Stimulated activated CD8-positive, alpha-beta memory T cell treated with anti-CD3 and anti-CD28 coated beads, Interleukin-15, amount 100 ng/mL, for 4 hours (primary cell): ENCODE measurements around the gene STYK1.
"Not testable (repeated sequence)": the region's sequence is repeated elsewhere in the genome, so short reads cannot be mapped to it uniquely, and the experiment has no call there.

Experiments used
- DNase-seq, 2 donors: peaks; one replicate each; pipeline ENCODE4 v3.0.0-alpha.2; 2020; ENCODE audit warnings: low read depth in 2 of 2

STYK1 gene

GRCh38 chr12:10689146-10689545 is 15.3 kb upstream of the STYK1 start:
- no peak for DNase-seq

GRCh38 chr12:10688042-10688441 is 14.2 kb upstream of the STYK1 start:
- DNase-seq = no peak

- no peak for DNase-seq
Measured at GRCh38 chr12:10672231-10672868, 1.5 kb downstream of the STYK1 start.

GRCh38 chr12:10669533-10669932 is 4.3 kb downstream of the STYK1 start:
- DNase-seq = no peak

- DNase-seq = no peak
Measured at GRCh38 chr12:10668526-10668925, 5.3 kb downstream of the STYK1 start.

GRCh38 chr12:10667581-10667980 is 6.3 kb downstream of the STYK1 start:
- DNase-seq = no peak

GRCh38 chr12:10664499-10664898 is 9.4 kb downstream of the STYK1 start:
- DNase-seq = no peak

- DNase-seq = no peak
Measured at GRCh38 chr12:10663869-10664268, 10.0 kb downstream of the STYK1 start.

GRCh38 chr12:10661338-10661737 is 12.5 kb downstream of the STYK1 start:
- no peak for DNase-seq

- no peak for DNase-seq
Measured at GRCh38 chr12:10654003-10654402, 19.8 kb downstream of the STYK1 start.

- DNase-seq = no peak
Measured at GRCh38 chr12:10652192-10652591, 21.7 kb downstream of the STYK1 start.

GRCh38 chr12:10646576-10646975 is 27.3 kb downstream of the STYK1 start:
- not testable (repeated sequence) for DNase-seq

GRCh38 chr12:10645910-10646309 is 27.9 kb downstream of the STYK1 start:
- no peak for DNase-seq

- DNase-seq = no peak
Measured at GRCh38 chr12:10641735-10642500, 31.9 kb downstream of the STYK1 start.

- no peak for DNase-seq
Measured at GRCh38 chr12:10638728-10639127, 35.1 kb downstream of the STYK1 start.

- DNase-seq = no peak
Measured at GRCh38 chr12:10636611-10637010, 37.2 kb downstream of the STYK1 start.

- no peak for DNase-seq
Measured at GRCh38 chr12:10636124-10636523, 37.7 kb downstream of the STYK1 start.

GRCh38 chr12:10635306-10635705 is 38.5 kb downstream of the STYK1 start:
- DNase-seq = no peak

- no peak for DNase-seq
Measured at GRCh38 chr12:10634427-10634826, 39.4 kb downstream of the STYK1 start.

- no peak for DNase-seq
Measured at GRCh38 chr12:10633541-10633940, 40.3 kb downstream of the STYK1 start.

- DNase-seq = no peak
Measured at GRCh38 chr12:10632226-10632625, 41.6 kb downstream of the STYK1 start.

GRCh38 chr12:10624605-10625004 is 49.2 kb downstream of the STYK1 start:
- no peak for DNase-seq

- no peak for DNase-seq
Measured at GRCh38 chr12:10623131-10623530, 50.7 kb downstream of the STYK1 start.

- no peak for DNase-seq
Measured at GRCh38 chr12:10621278-10621677, 52.6 kb downstream of the STYK1 start.
